Panc1 (cell line): ENCODE data around the gene BLM.

ENCODE experiments used
- SIN3A ChIP-seq: IDR thresholded peaks from 2 replicates; pipeline ENCODE4 v1.6.1; 2012; ENCODE audit warnings: low read depth, mild to moderate bottlenecking, low read length, moderate library complexity, borderline replicate concordance; ENCODE audit not compliant: insufficient read depth
- TCF7L2 ChIP-seq: IDR thresholded peaks from 2 replicates; pipeline ENCODE4 v1.6.1; 2011; ENCODE audit warnings: mild to moderate bottlenecking, low read depth, low read length, inconsistent platforms
- TF ChIP-seq, protein P1 (sequence below): fragments of 450-650 bp; IDR thresholded peaks from 2 replicates; pipeline ENCODE4 v1.5.1; 2017; ENCODE audit warnings: mild to moderate bottlenecking
- TF ChIP-seq, protein P2 (sequence below), 2 experiments: IDR thresholded peaks; 2 replicates each; pipeline ENCODE4 v1.6.1; 2011 to 2012; ENCODE audit warnings: low read depth in 2 of 2, control low read depth in 1 of 2, low read length in 1 of 2, mild to moderate bottlenecking in 1 of 2, moderate library complexity in 1 of 2; ENCODE audit not compliant: insufficient read depth in 1 of 2

DNA sequence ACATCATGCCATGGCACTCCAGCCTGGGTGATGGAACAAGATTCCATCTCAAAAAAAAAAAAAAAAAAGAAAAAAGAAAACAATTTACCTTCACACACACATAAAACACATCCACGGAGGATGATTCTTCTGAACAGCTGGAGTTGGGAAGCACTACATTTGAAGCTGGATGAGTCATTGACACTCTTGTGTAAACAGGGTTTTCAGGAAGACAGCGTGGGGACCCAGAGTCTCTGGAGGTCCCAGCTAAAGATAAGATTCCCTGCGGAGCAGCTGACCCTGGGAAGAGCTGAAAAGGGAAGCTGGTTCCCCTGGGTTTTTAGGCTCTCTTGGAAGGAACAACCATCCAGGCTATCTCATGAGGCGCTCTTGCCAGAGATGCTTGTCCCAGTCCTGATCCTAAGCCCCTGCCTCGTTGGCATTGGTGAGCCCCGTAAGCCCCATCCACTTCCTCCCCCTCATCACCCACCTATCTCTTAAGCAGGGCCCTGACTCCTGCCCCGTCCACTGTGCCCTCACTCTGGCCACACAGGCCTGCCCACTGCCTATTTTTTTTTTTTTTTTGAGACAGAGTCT, 119.2 kb downstream of the BLM start:
- TF ChIP-seq, protein P1, sequence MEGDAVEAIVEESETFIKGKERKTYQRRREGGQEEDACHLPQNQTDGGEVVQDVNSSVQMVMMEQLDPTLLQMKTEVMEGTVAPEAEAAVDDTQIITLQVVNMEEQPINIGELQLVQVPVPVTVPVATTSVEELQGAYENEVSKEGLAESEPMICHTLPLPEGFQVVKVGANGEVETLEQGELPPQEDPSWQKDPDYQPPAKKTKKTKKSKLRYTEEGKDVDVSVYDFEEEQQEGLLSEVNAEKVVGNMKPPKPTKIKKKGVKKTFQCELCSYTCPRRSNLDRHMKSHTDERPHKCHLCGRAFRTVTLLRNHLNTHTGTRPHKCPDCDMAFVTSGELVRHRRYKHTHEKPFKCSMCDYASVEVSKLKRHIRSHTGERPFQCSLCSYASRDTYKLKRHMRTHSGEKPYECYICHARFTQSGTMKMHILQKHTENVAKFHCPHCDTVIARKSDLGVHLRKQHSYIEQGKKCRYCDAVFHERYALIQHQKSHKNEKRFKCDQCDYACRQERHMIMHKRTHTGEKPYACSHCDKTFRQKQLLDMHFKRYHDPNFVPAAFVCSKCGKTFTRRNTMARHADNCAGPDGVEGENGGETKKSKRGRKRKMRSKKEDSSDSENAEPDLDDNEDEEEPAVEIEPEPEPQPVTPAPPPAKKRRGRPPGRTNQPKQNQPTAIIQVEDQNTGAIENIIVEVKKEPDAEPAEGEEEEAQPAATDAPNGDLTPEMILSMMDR = no peak
- TF ChIP-seq SIN3A (no peak), TCF7L2 (no peak)
- TF ChIP-seq, protein P2, sequence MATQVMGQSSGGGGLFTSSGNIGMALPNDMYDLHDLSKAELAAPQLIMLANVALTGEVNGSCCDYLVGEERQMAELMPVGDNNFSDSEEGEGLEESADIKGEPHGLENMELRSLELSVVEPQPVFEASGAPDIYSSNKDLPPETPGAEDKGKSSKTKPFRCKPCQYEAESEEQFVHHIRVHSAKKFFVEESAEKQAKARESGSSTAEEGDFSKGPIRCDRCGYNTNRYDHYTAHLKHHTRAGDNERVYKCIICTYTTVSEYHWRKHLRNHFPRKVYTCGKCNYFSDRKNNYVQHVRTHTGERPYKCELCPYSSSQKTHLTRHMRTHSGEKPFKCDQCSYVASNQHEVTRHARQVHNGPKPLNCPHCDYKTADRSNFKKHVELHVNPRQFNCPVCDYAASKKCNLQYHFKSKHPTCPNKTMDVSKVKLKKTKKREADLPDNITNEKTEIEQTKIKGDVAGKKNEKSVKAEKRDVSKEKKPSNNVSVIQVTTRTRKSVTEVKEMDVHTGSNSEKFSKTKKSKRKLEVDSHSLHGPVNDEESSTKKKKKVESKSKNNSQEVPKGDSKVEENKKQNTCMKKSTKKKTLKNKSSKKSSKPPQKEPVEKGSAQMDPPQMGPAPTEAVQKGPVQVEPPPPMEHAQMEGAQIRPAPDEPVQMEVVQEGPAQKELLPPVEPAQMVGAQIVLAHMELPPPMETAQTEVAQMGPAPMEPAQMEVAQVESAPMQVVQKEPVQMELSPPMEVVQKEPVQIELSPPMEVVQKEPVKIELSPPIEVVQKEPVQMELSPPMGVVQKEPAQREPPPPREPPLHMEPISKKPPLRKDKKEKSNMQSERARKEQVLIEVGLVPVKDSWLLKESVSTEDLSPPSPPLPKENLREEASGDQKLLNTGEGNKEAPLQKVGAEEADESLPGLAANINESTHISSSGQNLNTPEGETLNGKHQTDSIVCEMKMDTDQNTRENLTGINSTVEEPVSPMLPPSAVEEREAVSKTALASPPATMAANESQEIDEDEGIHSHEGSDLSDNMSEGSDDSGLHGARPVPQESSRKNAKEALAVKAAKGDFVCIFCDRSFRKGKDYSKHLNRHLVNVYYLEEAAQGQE (IDR thresholded peaks at IDR 0.05; ENCODE audit: insufficient read depth in 1 of 2, low read depth in 2 of 2, low read length in 1 of 2) = no peak
